Hippocampal formation (tissue), 2 donors: ENCODE measurements around the gene FBN2.

Experiments used
- DNase-seq, 2 donors: peaks; one replicate each; lab custom pipeline; 2025; lab: John Stamatoyannopoulos, UW

FBN2 gene

DNA sequence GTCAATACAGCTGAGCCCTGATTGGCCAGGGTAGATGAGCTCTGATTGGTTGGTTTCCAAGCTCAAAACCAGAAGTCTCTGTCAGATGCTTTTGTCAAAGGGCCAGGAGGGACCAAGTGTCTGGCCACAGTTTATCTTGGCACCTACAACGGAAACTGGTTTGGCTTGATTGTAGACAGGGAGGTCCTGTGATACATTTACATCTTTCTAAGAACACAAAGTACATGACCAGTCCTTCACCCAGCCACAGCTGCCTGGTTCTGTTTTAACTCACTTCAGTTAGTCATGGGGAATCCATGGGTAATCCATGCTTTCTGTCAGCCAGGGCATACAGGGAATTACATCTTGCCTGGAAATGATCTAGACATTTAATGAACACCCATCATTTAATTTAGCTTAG is 283.3 kb downstream of the FBN2 start:
- DNase-seq, result no peak

DNA sequence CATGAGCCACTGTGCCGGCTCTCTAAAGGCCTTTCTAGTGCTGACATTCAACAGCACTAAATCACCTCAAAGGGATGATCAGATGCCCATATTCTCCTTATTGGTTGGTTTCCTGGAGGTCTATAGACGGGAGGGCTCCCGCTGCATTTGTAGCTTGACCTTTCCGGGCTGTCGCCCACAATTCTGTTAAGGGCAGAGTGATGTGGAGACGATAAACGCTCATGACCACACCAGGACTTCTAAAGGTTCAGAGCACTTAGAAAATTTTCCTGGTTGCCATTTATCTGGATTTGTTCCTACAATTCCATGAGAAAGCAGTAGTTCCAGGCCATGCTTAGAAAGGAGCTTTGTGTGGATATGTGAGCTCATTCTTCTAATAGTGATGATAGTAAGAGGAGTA is 284.2 kb downstream of the FBN2 start:
- DNase-seq, result no peak

GRCh38 chr5:128253161-128253560 is 284.9 kb downstream of the FBN2 start:
- DNase-seq, result no peak

DNA sequence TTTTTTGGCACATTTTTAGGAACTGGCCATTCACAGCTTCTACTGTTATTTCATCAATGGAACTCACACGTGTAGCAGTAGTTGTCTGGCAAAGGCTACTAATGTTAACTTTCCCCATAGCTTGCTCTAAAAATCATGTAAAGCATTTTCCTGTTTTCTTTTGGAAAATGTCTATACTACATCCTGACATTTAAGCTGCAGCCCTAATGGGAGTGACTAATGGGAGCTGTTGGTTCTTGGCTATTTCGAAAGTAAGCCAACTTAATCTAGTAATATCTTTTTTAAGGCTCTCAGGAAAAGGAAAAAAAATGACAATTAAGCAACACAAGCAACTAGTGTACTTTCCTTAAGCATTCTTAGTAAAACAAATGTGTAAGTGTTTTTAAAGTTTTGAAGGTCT is 285.3 kb downstream of the FBN2 start:
- no peak for DNase-seq

GRCh38 chr5:128252196-128252595 is 285.8 kb downstream of the FBN2 start:
- no peak for DNase-seq

- DNase-seq, result no peak
Observed at GRCh38 chr5:128245974-128246373, 292.1 kb downstream of the FBN2 start.

GRCh38 chr5:128243958-128244582 is 294.0 kb downstream of the FBN2 start:
- DNase-seq, result no peak

DNA sequence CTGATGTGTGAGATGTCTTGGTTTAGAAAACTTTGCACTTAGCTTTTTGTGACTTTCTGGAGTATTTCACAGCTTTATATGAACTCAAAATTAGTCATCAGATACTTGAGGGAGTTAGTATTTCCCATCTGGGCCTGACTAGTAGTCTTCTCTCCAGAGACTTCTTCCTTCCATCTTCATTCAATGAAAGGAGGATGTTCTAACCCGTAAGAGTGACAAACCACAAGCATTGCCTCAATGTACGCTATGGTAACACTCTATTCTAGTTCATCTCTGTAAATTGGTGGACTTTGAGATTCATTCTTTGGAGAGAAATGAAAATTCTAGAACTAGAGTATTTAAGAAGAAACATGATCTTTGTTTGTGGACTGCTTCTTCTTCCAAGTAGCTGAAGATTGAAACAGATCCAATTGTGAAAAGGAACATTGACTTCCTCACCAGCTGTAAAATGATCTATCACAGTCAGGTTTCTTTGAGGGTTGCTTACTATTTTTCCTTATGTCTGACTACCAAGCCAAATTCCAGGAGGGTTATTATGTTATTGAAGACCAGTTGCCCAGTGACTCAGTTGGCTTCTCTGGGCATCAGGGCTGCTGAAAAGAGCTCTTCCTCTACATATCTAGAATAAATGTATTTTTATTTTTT is 296.9 kb downstream of the FBN2 start:
- DNase-seq, result no peak

GRCh38 chr5:128237546-128237945 is 300.5 kb downstream of the FBN2 start:
- DNase-seq, result no peak

DNA sequence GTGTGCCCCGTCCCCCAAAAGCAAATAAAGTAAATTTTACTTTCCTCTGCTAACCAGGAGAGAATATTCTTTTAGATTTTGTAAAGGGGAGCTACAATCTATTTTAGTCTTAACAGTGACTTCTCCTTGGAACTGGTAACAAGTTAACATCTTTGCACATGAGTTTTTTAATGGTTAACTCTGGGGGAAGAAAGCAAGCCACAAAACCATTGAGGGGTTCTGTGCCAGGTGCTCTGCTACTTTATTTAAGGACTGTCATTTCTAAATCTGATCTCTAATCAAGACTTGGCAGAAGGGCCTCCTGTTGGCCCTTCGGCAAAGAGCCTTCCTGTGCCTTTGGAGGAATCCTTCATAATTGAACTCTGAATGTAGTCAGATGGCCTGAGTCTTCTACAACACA is 301.0 kb downstream of the FBN2 start:
- no peak for DNase-seq

DNA sequence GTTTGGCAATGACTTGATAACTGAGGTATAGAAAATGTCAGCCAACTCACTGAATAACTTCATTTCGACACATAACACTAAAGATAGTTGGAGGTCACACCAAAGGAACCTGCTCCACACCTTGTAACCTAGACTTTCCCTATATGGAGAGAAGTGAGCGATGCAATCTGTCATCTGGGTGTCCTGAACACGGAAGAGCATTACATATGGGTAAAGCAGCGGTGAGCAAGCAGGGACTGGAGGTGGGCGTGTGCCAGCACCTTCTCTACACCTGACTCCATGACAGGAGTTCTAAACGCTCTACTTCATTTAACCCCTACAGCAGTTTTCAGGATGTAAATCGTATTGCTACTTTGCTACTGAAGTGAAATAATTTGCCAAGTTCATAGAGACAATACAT is 301.7 kb downstream of the FBN2 start:
- no peak for DNase-seq

- no peak for DNase-seq
Observed at GRCh38 chr5:128234928-128235641, 303.0 kb downstream of the FBN2 start.

- no peak for DNase-seq
Observed at GRCh38 chr5:128228521-128228920, 309.5 kb downstream of the FBN2 start.

DNA sequence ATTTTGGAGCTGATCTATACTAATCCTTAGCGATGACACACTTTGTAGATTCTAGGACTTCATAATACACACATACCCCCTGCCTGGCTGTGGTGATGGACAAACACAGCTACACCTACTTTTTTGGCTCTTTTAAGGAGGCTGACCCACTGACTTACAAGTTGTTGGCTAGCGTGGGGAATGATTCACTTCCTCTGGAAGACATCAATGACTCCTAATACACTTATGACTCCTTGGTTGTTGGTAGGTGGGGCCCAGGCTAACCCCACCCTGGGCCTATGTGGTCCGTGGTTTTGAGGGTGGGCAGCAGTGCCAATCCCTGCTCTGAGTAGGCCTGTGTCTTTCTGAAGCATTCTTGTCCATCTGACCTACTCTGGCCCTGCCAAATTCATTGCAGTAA is 310.0 kb downstream of the FBN2 start:
- no peak for DNase-seq

DNA sequence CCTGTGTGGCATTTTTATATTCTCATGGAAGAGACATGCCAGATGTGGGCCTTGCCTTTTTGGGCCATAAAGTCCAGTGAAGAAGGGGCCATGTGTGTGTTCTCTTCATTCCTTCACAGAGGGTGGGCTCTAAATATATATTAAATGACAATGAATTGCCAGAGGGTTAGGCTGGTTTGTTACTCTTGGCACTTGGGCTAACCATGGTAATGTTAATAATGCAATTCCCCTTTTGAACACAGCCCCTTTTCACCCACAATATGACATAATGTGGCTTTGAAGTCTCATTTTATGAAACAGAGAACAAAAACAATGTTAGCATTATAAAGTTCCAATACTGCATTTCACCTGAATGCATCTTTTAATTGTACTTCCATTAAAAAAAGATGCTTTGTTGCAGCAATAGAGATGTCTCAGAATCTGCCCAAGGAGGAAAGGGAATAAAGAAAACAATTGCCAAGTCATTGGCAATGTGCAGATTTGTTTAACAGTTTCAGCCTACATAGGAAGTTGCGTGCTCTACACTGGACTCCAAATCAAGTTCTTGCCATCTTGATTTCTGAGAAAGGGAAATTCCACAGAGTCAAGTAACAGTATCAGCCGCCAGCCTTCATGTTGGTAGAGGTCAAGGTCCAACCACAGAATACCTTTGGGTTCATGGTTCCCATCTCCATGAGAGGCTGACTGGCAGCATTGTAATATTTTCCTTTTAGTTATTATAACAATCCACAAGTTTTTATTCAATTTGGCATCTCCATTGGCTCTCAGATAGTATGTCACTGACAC is 312.6 kb downstream of the FBN2 start:
- no peak for DNase-seq

DNA sequence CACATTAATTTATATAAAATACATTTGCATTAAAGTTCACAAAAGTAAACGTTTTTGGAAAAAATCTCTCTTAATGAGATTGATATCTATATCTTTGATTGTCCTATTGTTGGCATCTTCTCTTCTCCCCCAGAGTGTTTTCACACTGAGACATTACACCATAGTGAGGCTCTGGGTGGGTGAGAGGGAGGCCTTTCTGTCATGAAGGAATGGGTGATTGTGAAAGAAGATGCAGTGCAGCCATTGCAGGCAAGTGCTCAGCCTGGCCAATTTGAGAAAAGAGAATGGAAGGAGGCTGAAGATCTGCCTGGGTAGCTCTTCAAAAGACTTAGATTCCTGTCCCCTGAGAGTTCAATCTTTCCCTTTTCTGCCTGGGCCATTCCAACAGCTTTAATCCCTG is 313.7 kb downstream of the FBN2 start:
- no peak for DNase-seq

- DNase-seq, result no peak
Observed at GRCh38 chr5:128220841-128221240, 317.2 kb downstream of the FBN2 start.

DNA sequence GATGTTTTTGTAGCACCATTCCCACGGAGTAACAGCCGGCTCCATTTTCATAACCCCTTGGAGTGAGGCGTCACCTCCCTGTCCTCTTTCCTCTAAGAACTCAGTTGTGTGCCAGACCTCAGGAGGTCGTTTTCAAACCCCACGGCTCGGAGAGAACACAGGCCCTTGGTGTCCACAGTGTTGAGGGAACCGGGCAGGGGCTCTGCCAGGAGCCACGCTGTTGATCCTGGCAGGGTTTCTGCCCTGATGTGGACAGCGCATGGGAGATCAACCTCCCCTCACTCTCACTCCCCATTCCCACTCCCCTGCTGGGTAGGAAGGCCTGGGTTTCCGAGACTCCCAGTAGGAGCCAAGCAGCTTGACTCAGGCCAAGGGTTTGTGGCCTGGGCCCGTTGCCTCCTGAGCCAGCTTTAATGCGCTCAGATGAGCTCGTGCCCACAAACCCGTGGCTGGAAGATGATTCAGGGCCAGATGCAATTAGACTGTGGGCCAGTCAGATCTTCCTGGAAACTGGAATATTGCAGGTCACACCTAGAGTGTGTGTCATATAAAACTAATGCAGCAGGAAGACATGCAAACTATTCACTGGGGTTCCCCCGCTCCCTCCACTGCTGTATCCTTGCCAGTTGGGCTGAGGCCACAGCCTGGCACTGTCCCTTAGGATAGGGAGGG is 321.0 kb downstream of the FBN2 start:
- DNase-seq, result peak in 1 of 2 donors; percentile 28

DNA sequence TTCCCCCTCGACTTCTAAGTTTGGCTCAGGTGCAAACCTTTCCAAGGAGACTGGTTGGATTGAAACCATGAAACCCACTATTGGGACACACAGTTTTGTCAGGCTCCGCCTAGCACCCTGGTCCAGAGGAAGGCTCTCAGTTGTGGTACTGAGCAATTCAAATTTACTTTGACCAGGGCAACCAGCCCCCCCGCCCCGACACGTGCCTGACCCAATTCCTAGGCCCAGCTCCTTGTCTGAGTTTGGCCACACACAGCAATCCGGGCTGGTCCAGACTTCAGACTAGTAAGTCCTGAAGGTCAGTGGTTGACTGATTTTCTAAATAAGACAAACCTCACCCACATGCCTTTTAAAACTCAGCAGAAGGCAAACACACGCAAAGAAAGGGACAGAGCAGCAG is 321.8 kb downstream of the FBN2 start:
- no peak for DNase-seq

GRCh38 chr5:128213833-128214232 is 324.2 kb downstream of the FBN2 start:
- DNase-seq, result no peak

- peak; percentile 33 to 64 for DNase-seq
Observed at GRCh38 chr5:128213340-128213739, 324.7 kb downstream of the FBN2 start.

DNA sequence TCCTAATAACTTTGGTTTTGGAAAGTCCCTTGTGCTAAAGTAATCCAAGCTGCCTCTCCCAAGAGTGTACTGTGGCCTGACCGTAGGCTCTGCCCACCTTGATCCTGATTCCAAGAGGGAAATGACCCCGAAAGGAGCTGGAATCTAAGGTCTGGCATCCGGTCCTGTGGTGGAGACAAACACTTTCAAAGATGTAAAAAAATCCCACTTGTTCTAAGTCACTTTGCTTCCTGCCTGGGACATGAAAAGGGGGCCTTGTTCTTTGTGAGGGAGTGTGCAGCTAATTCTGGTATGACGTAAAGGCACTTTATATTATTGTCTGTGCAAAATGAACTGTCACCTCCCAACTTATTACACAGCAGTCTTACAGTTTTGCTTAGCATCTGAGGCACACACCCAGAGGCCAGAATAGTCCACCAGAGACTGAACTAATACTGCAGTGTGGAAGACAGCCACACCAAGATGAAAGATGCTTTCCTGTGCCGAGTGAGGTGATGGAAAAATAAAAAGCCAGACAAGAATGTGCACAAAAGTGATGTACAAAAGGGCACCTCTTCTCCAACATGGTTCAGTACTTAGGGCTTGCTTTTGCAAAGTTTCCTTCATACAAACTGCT is 325.7 kb downstream of the FBN2 start:
- DNase-seq, result no peak
